WTC11 (cell line): Measurements from ENCODE around the gene DCTN1.

Experiments used
- E2F1 ChIP-seq: sonication (generic); formaldehyde crosslinking; IDR thresholded peaks from 2 replicates; pipeline ENCODE4 v1.8.0; 2022; ENCODE audit warnings: mild to moderate bottlenecking, missing genetic modification reagents
- FOXP1 ChIP-seq: sonication (generic); formaldehyde crosslinking; IDR thresholded peaks from 2 replicates; pipeline ENCODE4 v1.8.0; 2022; ENCODE audit warnings: missing genetic modification reagents, mild to moderate bottlenecking, moderate library complexity, borderline replicate concordance
- JUN ChIP-seq: sonication (generic); formaldehyde crosslinking; IDR thresholded peaks from 2 replicates; pipeline ENCODE4 v1.8.0; 2023; ENCODE audit warnings: mild to moderate bottlenecking, missing genetic modification reagents
- ZBTB43 ChIP-seq: sonication (generic); formaldehyde crosslinking; IDR thresholded peaks from 2 replicates; pipeline ENCODE4 v1.8.1; 2023; ENCODE audit warnings: mild to moderate bottlenecking, missing genetic modification reagents
- ZNF232 ChIP-seq: sonication (generic); formaldehyde crosslinking; IDR thresholded peaks from 2 replicates; pipeline ENCODE4 v1.8.0; 2022; ENCODE audit warnings: mild to moderate bottlenecking, missing genetic modification reagents
- TF ChIP-seq, protein P1 (sequence below): fragments of 200-600 bp; IDR thresholded peaks from 2 replicates; pipeline ENCODE4 v1.8.0; 2022; ENCODE audit warnings: antibody characterized with exemption

DNA sequence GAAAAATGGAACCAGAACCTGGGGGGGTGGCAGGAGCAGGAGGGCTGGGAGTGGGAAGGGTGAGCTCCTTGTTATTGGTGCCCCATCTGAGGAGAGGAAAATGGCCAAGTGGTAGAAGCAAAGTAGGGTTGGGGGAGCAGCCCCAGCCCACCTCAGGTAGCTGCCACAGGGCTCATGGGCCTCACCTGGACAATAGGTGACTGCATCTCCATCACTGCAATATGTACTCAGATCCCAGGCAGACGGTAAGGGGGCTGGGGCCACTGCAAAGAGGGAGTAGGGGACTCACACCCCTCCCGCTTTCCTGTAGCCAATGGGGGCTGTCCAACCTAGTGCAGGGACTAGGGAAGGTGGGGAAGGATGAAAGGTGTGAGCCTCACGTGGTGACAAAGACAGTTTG is 37.1 kb upstream of the DCTN1 start:
- TF ChIP-seq ZBTB43 (CRISPR knock-in tag) (no peak), FOXP1 (no peak), E2F1 (CRISPR knock-in tag) (no peak), JUN (CRISPR knock-in tag) (no peak), ZNF232 (no peak)
- TF ChIP-seq, protein P1, sequence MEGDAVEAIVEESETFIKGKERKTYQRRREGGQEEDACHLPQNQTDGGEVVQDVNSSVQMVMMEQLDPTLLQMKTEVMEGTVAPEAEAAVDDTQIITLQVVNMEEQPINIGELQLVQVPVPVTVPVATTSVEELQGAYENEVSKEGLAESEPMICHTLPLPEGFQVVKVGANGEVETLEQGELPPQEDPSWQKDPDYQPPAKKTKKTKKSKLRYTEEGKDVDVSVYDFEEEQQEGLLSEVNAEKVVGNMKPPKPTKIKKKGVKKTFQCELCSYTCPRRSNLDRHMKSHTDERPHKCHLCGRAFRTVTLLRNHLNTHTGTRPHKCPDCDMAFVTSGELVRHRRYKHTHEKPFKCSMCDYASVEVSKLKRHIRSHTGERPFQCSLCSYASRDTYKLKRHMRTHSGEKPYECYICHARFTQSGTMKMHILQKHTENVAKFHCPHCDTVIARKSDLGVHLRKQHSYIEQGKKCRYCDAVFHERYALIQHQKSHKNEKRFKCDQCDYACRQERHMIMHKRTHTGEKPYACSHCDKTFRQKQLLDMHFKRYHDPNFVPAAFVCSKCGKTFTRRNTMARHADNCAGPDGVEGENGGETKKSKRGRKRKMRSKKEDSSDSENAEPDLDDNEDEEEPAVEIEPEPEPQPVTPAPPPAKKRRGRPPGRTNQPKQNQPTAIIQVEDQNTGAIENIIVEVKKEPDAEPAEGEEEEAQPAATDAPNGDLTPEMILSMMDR: no peak
